Vagina (tissue), 2 donors: ENCODE data around the gene CEACAM21. TPM values are rescaled to one million over a fixed set of nuclear protein-coding genes. Genes with fewer than 3 reads are reported as not detected.
A peak's percentile ranks its signal among the peaks of the same experiment; 100 is the strongest.

Experiments
- DNase-seq, 2 donors: peaks; one replicate each; pipeline ENCODE4 v3.0.0-alpha.2; 2017; ENCODE audit errors: extremely low spot score in 2 of 2
- H3K27ac ChIP-seq: fragments of 200-600 bp; sonication (generic); one replicate; pipeline ENCODE4 v1.5.1; 2019
- H3K27me3 ChIP-seq: fragments of 200-600 bp; sonication (generic); one replicate; pipeline ENCODE4 v1.5.1; 2019
- H3K36me3 ChIP-seq, 2 donors: fragments of 200-600 bp; sonication (generic); one replicate each; pipeline ENCODE4 v1.5.1; 2017 to 2019
- H3K4me1 ChIP-seq: fragments of 200-600 bp; sonication (generic); one replicate; pipeline ENCODE4 v1.5.1; 2019
- H3K4me3 ChIP-seq, 2 donors: fragments of 200-600 bp; sonication (generic); 1 replicate in 1 of 2; 2 replicates in 1 of 2; pipeline ENCODE4 v1.5.1; 2016 to 2019
- H3K9me3 ChIP-seq: fragments of 200-600 bp; sonication (generic); one replicate; pipeline ENCODE4 v1.5.1; 2019
- CTCF ChIP-seq, 3 experiments: fragments of 450-650 bp in 2 of 3; fragments of 200-600 bp in 1 of 3; sonication (generic) in 1 of 3; IDR thresholded peaks; one replicate each; pipeline ENCODE4 v1.5.1; 2017 to 2019; ENCODE audit warnings: antibody characterized with exemption in 3 of 3, mild to moderate bottlenecking in 2 of 3, moderate library complexity in 2 of 3
- POLR2A ChIP-seq, 2 donors: fragments of 450-650 bp; IDR thresholded peaks; one replicate each; pipeline ENCODE4 v1.6.1; 2017; ENCODE audit warnings: antibody characterized with exemption in 2 of 2, mild to moderate bottlenecking in 2 of 2, moderate library complexity in 2 of 2
- POLR2AphosphoS5 ChIP-seq, 2 donors: sonication (generic); formaldehyde crosslinking; IDR thresholded peaks; one replicate each; pipeline ENCODE4 v1.9.0; 2017; ENCODE audit warnings: antibody characterized with exemption in 2 of 2, mild to moderate bottlenecking in 2 of 2, low read depth in 1 of 2; ENCODE audit not compliant: insufficient read depth in 1 of 2
- intact Hi-C: fragments of 100-400 bp; cut with DNase I; formaldehyde crosslinking; loops from one replicate; pipeline ENCODE4 v1.15.1; 2023
- total RNA-seq: library from RNA; depleted of rRNA; stranded (reverse); fragments of >200 nt; gene quantifications from one replicate; pipeline ENCODE4 v1.2.3, GENCODE V29; 2016

The CEACAM21 gene
- total RNA-seq, 1 donor from 2014 or later, result not detected

- Histone ChIP-seq H3K27me3 (no peaks in the 10 kb centered on the region), H3K4me3 (no peak overlapping the region), H3K36me3 (no peaks in the 10 kb centered on the region), H3K9me3 (no peaks in the 10 kb centered on the region), H3K4me1 (no peaks in the 10 kb centered on the region), H3K27ac (no peak overlapping the region)
- TF ChIP-seq POLR2AphosphoS5 (IDR thresholded peaks at IDR 0.05; ENCODE audit: insufficient read depth in 1 of 2, low read depth in 1 of 2), result no peak
- TF ChIP-seq CTCF (IDR thresholded peaks at IDR 0.05), result no peak
- no peak for TF ChIP-seq POLR2A (IDR thresholded peaks at IDR 0.05)
- DNase-seq, result no peak
- intact Hi-C loops, result no loop called here
Measured at GRCh38 chr19:41543582-41543981, 32.4 kb upstream of the CEACAM21 start.

GRCh38 chr19:41545547-41545946 is 30.4 kb upstream of the CEACAM21 start:
- no peaks in the 10 kb centered on the region for H3K9me3 ChIP-seq
- H3K4me1 ChIP-seq, result no peaks in the 10 kb centered on the region
- no peaks in the 10 kb centered on the region for H3K27me3 ChIP-seq
- H3K4me3 ChIP-seq, result no peak overlapping the region
- H3K36me3 ChIP-seq, result no peaks in the 10 kb centered on the region
- H3K27ac ChIP-seq, result peak overlapping the region; percentile 39
- TF ChIP-seq POLR2AphosphoS5 (IDR thresholded peaks at IDR 0.05; ENCODE audit: insufficient read depth in 1 of 2, low read depth in 1 of 2) (no peak), CTCF (IDR thresholded peaks at IDR 0.05) (no peak), POLR2A (IDR thresholded peaks at IDR 0.05) (no peak)
- no peak for DNase-seq
- intact Hi-C loops, result no loop called here

- DNase-seq, result no peak
Measured at GRCh38 chr19:41546386-41546789, 29.6 kb upstream of the CEACAM21 start.

GRCh38 chr19:41546961-41547360 is 29.0 kb upstream of the CEACAM21 start:
- Histone ChIP-seq H3K4me3 (no peak overlapping the region), H3K4me1 (no peaks in the 10 kb centered on the region), H3K27ac (no peak overlapping the region), H3K27me3 (no peaks in the 10 kb centered on the region), H3K9me3 (no peaks in the 10 kb centered on the region), H3K36me3 (no peaks in the 10 kb centered on the region)
- no peak for DNase-seq
- TF ChIP-seq CTCF (IDR thresholded peaks at IDR 0.05), result no peak
- TF ChIP-seq POLR2A (IDR thresholded peaks at IDR 0.05), result no peak
- no peak for TF ChIP-seq POLR2AphosphoS5 (IDR thresholded peaks at IDR 0.05; ENCODE audit: insufficient read depth in 1 of 2, low read depth in 1 of 2)
- intact Hi-C loops, result no loop called here

More at GRCh38 chr19:41546386-41546789, 29.6 kb upstream of the CEACAM21 start:
- Histone ChIP-seq H3K27me3 (no peaks in the 10 kb centered on the region), H3K4me3 (no peak overlapping the region), H3K27ac (peak overlapping the region; percentile 39), H3K4me1 (no peaks in the 10 kb centered on the region), H3K36me3 (no peaks in the 10 kb centered on the region), H3K9me3 (no peaks in the 10 kb centered on the region)
- TF ChIP-seq POLR2AphosphoS5 (IDR thresholded peaks at IDR 0.05; ENCODE audit: insufficient read depth in 1 of 2, low read depth in 1 of 2), result no peak
- intact Hi-C loops, result no loop called here

GRCh38 chr19:41547569-41547968 is 28.4 kb upstream of the CEACAM21 start:
- no peaks in the 10 kb centered on the region for H3K4me1 ChIP-seq
- intact Hi-C loops, result no loop called here
- H3K36me3 ChIP-seq, result no peaks in the 10 kb centered on the region
- H3K27me3 ChIP-seq, result no peaks in the 10 kb centered on the region
- H3K27ac ChIP-seq, result no peak overlapping the region
- no peak overlapping the region for H3K4me3 ChIP-seq
- no peak for TF ChIP-seq POLR2A (IDR thresholded peaks at IDR 0.05)
- TF ChIP-seq CTCF (IDR thresholded peaks at IDR 0.05), result no peak
- TF ChIP-seq POLR2AphosphoS5 (IDR thresholded peaks at IDR 0.05; ENCODE audit: insufficient read depth in 1 of 2, low read depth in 1 of 2), result no peak
- H3K9me3 ChIP-seq, result no peaks in the 10 kb centered on the region
- DNase-seq, result no peak
